Neural cell (in vitro differentiated cells): ENCODE data around the gene SYMPK.

ENCODE experiments used
- EP300 ChIP-seq: fragments of 450-650 bp; conservative IDR thresholded peaks from 2 replicates; pipeline ENCODE4 v1.6.1; 2014; ENCODE audit warnings: antibody characterized with exemption, mild to moderate bottlenecking, moderate library complexity; ENCODE audit not compliant: poor library complexity, severe bottlenecking
- EZH2 ChIP-seq: fragments of 200-600, 300-800 bp; shearing (Covaris generic), sonication (generic); IDR thresholded peaks from 2 replicates; pipeline ENCODE4 v1.6.1; 2014; ENCODE audit warnings: antibody characterized with exemption, low read length, borderline replicate concordance, mild to moderate bottlenecking; ENCODE audit not compliant: insufficient read depth, poor library complexity, severe bottlenecking
- POLR2AphosphoS5 ChIP-seq: IDR thresholded peaks from 2 replicates; pipeline ENCODE4 v1.6.1; 2012
- TAF1 ChIP-seq: IDR thresholded peaks from 2 replicates; pipeline ENCODE4 v1.6.1; 2012; ENCODE audit warnings: low read depth
- TF ChIP-seq, protein P1 (sequence below): fragments of 450-650 bp; IDR thresholded peaks from 2 replicates; pipeline ENCODE4 v1.5.1; 2014; ENCODE audit warnings: antibody characterized with exemption, mild to moderate bottlenecking, moderate library complexity; ENCODE audit not compliant: poor library complexity, severe bottlenecking

DNA sequence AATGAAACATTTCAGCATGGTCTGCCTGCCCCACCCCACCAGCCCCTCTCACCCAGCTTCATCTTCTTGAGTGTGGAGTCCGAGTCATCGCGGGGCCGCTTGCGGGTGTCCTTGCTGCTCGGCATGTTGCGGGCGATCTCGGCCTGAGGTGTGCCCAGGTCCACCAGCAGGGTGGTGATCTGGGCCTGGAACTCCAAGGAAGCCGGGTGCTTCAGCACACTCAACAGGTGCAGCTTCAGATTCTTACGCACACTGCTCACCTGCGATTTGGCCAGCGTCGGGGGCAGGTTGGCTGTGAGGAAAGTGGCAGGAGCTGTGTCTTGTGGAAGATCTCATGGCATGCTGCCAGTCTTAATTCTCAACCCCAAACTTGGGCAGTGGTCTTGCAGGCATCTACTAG, 20.7 kb downstream of the SYMPK start:
- TF ChIP-seq, protein P1, sequence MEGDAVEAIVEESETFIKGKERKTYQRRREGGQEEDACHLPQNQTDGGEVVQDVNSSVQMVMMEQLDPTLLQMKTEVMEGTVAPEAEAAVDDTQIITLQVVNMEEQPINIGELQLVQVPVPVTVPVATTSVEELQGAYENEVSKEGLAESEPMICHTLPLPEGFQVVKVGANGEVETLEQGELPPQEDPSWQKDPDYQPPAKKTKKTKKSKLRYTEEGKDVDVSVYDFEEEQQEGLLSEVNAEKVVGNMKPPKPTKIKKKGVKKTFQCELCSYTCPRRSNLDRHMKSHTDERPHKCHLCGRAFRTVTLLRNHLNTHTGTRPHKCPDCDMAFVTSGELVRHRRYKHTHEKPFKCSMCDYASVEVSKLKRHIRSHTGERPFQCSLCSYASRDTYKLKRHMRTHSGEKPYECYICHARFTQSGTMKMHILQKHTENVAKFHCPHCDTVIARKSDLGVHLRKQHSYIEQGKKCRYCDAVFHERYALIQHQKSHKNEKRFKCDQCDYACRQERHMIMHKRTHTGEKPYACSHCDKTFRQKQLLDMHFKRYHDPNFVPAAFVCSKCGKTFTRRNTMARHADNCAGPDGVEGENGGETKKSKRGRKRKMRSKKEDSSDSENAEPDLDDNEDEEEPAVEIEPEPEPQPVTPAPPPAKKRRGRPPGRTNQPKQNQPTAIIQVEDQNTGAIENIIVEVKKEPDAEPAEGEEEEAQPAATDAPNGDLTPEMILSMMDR = no peak
- TF ChIP-seq EP300 = no peak
- no peak for TF ChIP-seq TAF1
- TF ChIP-seq POLR2AphosphoS5 = no peak
- no peak for TF ChIP-seq EZH2
